Mesothelial cell of epicardium (in vitro differentiated cells): ENCODE data around the gene ABCA1. TPM values are rescaled to one million over a fixed set of nuclear protein-coding genes. Genes with fewer than 3 reads are reported as not detected.

Experiments
- DNase-seq, 2 experiments: peaks; one replicate each; pipeline ENCODE4 v3.0.0; 2021; ENCODE audit warnings: low spot score in 2 of 2; ENCODE audit not compliant: unreplicated experiment in 2 of 2
- H3K27ac Mint-ChIP-seq: 2 replicates; pipeline ENCODE4 v1.8.0; 2021; ENCODE audit warnings: mixed read lengths
- H3K27me3 Mint-ChIP-seq: 2 replicates; pipeline ENCODE4 v1.8.0; 2021; ENCODE audit warnings: low read depth, mixed read lengths
- H3K36me3 Mint-ChIP-seq: 2 replicates; pipeline ENCODE4 v1.8.0; 2021; ENCODE audit warnings: mixed read lengths
- H3K4me1 Mint-ChIP-seq: 2 replicates; pipeline ENCODE4 v1.8.0; 2021; ENCODE audit warnings: mixed read lengths
- H3K4me3 Mint-ChIP-seq: 2 replicates; pipeline ENCODE4 v1.8.0; 2021; ENCODE audit warnings: mild to moderate bottlenecking, moderate library complexity, mixed read lengths
- H3K9me3 Mint-ChIP-seq: 2 replicates; pipeline ENCODE4 v1.8.0; 2021; ENCODE audit warnings: mixed read lengths
- total RNA-seq: library from RNA; stranded (reverse); gene quantifications from 3 replicates; pipeline ENCODE4 v1.2.1, GENCODE V29; 2021
- TF ChIP-seq, protein P1 (sequence below): fragments of 200-600 bp; sonication (generic); IDR thresholded peaks from one replicate; pipeline ENCODE4 v1.5.0; 2021; ENCODE audit warnings: antibody characterized with exemption; ENCODE audit not compliant: unreplicated experiment

The ABCA1 gene
- total RNA-seq, 1 donor from 2014 or later, result 39.9 TPM

DNA sequence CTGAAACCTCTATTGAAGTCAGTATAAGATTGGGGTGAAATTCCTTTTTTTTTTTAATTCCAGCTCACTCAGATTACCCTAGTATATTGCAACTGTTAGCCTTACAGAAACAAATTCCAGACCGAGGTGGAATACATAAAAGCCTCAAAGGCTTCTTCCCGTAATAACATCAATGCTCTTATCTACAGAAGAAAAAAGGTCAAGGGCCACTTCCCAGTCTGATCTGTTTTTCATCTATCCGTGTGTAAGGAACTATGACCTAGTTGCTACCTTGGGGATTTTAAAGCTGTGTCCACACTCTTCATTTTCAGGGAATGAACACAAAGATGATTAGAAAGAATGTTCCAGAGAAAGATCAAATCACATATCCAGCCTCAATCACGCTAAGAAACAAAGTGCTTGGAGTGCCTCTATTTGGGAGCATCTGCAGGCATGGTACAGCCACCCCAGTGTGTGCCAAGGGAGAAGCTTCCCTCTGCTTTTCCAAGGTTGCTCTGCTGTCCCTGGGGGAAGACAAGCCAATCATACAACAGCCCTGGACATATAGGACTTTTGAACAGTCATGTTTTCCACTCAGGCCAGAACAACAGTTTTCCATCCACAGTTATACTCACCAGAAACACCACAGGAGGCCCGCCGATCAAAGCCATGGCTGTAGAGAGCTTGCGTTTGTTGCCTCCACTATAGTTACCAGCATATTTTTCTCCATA, 140.5 kb downstream of the ABCA1 start:
- Mint-ChIP-seq H3K27ac (no peak overlapping the region), H3K27me3 (no peaks in the 10 kb centered on the region), H3K36me3 (peaks cover 51% of the 10 kb centered on the region), H3K4me3 (no peak overlapping the region), H3K9me3 (no peaks in the 10 kb centered on the region), H3K4me1 (no peaks in the 10 kb centered on the region)
- DNase-seq, result no peak
- TF ChIP-seq, protein P1, sequence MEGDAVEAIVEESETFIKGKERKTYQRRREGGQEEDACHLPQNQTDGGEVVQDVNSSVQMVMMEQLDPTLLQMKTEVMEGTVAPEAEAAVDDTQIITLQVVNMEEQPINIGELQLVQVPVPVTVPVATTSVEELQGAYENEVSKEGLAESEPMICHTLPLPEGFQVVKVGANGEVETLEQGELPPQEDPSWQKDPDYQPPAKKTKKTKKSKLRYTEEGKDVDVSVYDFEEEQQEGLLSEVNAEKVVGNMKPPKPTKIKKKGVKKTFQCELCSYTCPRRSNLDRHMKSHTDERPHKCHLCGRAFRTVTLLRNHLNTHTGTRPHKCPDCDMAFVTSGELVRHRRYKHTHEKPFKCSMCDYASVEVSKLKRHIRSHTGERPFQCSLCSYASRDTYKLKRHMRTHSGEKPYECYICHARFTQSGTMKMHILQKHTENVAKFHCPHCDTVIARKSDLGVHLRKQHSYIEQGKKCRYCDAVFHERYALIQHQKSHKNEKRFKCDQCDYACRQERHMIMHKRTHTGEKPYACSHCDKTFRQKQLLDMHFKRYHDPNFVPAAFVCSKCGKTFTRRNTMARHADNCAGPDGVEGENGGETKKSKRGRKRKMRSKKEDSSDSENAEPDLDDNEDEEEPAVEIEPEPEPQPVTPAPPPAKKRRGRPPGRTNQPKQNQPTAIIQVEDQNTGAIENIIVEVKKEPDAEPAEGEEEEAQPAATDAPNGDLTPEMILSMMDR, result no peak

DNA sequence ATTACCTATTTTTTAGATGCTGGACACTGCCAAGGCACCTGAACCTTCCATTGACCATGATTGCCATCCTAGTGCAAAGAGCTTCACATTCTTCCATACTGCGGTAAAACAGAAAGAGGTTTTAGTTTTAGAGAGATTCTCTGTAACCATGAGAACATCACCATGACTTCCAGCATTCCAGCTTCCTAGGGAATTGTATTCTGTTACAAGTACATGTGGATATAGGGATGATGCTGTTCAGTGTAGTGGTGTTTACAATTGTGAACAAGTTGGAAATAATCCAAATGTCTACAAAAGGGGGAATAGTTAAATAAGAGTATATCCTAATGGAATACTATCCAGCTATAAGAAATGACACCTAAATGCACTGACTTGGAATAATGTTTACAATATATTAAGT, 141.7 kb downstream of the ABCA1 start:
- Mint-ChIP-seq H3K36me3 (peaks cover 45% of the 10 kb centered on the region), H3K27ac (no peak overlapping the region), H3K4me1 (no peaks in the 10 kb centered on the region), H3K9me3 (no peaks in the 10 kb centered on the region), H3K27me3 (no peaks in the 10 kb centered on the region), H3K4me3 (no peak overlapping the region)
- no peak for DNase-seq
- TF ChIP-seq, protein P1, result no peak

DNA sequence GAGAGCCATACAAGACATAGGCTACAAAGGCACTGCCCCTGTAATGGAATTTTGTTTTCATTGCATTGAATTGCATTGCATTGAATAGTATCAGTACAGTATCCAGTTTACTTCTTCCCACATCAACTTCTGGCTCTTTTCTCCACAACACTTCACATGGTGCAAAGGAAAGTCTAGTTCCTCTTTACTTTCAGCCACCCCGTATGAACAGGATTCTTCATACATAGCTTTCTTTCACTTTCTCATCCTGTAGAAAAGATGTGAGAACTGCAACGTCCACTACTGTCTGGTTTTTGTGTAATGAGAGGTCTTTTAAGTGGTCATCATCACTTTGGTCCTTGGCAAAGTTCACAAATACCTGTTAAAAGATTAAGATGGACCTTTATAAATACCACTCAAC, 143.9 kb downstream of the ABCA1 start:
- H3K36me3 Mint-ChIP-seq, result peaks cover 38% of the 10 kb centered on the region
- no peaks in the 10 kb centered on the region for H3K9me3 Mint-ChIP-seq
- no peaks in the 10 kb centered on the region for H3K4me1 Mint-ChIP-seq
- no peak overlapping the region for H3K27ac Mint-ChIP-seq
- TF ChIP-seq, protein P1, result no peak
- H3K27me3 Mint-ChIP-seq, result no peaks in the 10 kb centered on the region
- no peak for DNase-seq
- H3K4me3 Mint-ChIP-seq, result no peak overlapping the region

DNA sequence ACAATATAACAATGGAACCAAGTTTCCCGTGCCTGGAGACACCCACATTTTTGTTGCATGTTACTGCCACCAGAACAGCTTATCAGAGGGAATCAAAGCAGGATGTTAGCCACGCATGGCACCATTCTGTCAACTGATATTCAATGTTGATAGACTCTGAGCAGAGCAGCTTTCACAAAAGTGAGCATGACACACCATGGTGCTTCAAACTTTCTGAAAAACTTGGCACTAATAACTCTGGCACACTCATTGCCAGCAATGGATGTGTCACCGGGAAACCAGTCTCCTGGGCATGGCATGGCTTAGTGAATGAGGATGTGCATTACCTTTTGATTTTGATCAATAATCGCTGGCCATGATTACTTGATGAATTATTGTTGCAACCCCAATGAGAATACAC, 144.4 kb downstream of the ABCA1 start:
- TF ChIP-seq, protein P1, result no peak
- H3K27me3 Mint-ChIP-seq, result no peaks in the 10 kb centered on the region
- H3K4me1 Mint-ChIP-seq, result no peaks in the 10 kb centered on the region
- no peaks in the 10 kb centered on the region for H3K9me3 Mint-ChIP-seq
- H3K4me3 Mint-ChIP-seq, result no peak overlapping the region
- DNase-seq, result no peak
- H3K27ac Mint-ChIP-seq, result no peak overlapping the region
- peaks cover 35% of the 10 kb centered on the region for H3K36me3 Mint-ChIP-seq

DNA sequence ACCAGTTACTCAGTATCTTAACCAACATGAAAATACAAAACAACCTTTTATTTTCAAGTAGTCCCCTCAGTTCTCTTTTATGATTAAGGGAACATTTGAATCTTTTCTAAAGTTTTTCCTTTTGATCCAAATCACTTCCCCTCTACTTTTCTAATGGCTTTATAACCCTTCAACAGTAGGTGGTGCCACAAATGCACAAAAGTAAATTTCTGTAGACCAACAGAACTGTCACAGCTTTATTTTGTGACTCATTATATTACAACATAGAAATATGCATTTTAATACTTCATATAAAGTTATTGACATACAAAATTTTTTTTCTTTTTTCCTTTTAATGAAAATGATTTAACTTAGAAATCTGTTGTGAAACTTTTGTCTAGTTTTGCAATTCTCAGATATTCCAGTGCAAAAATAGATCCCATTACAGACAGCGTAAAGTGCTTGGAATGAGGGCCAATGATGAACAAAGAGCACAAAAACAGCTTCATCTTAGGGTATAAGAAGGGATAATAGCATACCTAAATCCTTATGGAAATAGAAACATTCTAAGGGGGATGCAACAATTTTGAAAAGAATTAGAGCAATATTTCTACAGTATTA, 147.1 kb downstream of the ABCA1 start:
- DNase-seq, result no peak
- Mint-ChIP-seq H3K27me3 (no peaks in the 10 kb centered on the region), H3K9me3 (no peaks in the 10 kb centered on the region), H3K36me3 (peaks cover 28% of the 10 kb centered on the region), H3K27ac (no peak overlapping the region), H3K4me3 (no peak overlapping the region), H3K4me1 (no peaks in the 10 kb centered on the region)
- TF ChIP-seq, protein P1, result no peak
